Coronary artery (tissue), 2 donors: ENCODE data around the gene CREBZF.

Experiments used
- DNase-seq: peaks from one replicate; pipeline ENCODE4 v3.0.0-alpha.2; 2017; ENCODE audit warnings: low spot score
- H3K27ac ChIP-seq, 2 donors: fragments of 200-600 bp; sonication (generic); one replicate each; pipeline ENCODE4 v1.5.1; 2016 to 2019
- H3K4me3 ChIP-seq: fragments of 200-600 bp; sonication (generic); 2 replicates; pipeline ENCODE4 v1.5.1; 2016; ENCODE audit warnings: mild to moderate bottlenecking, moderate library complexity
- TF ChIP-seq, protein P1 (sequence below): fragments of 200-600 bp; sonication (generic); IDR thresholded peaks from one replicate; pipeline ENCODE4 v1.5.1; 2019; ENCODE audit warnings: antibody characterized with exemption

Gene CREBZF

DNA sequence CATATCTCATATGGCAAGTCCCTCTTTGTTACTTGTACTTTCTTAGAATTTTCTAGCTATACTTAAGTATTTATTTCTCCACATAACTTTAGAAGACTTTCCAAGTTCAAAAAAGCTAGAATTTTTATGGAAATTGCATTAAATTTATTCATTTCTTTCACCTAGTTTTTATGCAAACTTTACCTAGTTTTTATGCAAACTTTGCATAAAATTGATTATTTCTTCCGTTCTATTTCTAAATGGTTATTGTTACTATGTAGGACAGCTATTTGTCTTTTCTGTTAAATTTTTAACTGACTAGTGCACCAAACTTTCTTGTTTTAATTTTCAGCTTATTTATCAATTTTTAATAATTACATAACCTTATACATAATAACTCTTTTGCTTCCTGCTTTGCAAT is 3.2 kb upstream of the CREBZF start:
- Histone ChIP-seq H3K4me3 (no peak overlapping the region), H3K27ac (no peak overlapping the region)
- TF ChIP-seq, protein P1, sequence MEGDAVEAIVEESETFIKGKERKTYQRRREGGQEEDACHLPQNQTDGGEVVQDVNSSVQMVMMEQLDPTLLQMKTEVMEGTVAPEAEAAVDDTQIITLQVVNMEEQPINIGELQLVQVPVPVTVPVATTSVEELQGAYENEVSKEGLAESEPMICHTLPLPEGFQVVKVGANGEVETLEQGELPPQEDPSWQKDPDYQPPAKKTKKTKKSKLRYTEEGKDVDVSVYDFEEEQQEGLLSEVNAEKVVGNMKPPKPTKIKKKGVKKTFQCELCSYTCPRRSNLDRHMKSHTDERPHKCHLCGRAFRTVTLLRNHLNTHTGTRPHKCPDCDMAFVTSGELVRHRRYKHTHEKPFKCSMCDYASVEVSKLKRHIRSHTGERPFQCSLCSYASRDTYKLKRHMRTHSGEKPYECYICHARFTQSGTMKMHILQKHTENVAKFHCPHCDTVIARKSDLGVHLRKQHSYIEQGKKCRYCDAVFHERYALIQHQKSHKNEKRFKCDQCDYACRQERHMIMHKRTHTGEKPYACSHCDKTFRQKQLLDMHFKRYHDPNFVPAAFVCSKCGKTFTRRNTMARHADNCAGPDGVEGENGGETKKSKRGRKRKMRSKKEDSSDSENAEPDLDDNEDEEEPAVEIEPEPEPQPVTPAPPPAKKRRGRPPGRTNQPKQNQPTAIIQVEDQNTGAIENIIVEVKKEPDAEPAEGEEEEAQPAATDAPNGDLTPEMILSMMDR: no peak
- DNase-seq: no peak

GRCh38 chr11:85666687-85667086 is 1.8 kb upstream of the CREBZF start:
- no peak overlapping the region for H3K27ac ChIP-seq
- TF ChIP-seq, protein P1: no peak
- H3K4me3 ChIP-seq: no peak overlapping the region
- no peak for DNase-seq

DNA sequence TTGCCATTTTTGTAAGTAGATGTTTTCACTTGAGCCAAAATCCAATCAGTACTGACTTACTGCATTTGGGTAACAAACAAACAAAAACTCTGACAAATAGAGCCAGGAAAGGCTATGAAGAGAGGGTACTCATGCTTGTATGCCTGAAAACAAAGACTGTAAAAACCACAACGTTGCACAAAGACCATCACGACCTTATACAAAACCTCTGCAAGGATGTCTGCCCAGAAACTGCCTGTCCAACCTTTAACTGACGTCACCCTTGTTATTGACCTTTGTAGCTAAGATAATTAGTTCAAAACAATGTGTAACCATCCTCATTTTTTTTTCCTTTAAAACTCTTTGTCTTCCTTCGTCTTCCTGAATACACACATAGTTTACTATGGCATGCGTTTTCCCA is 804 bp upstream of the CREBZF start:
- DNase-seq: no peak
- Histone ChIP-seq H3K4me3 (no peak overlapping the region), H3K27ac (peak overlapping the region; percentile 87 to 94)
- TF ChIP-seq, protein P1: no peak

- TF ChIP-seq, protein P1: peak; percentile 46
- peak; percentile 88 for DNase-seq
- Histone ChIP-seq H3K4me3 (peak overlapping the region; percentile 77), H3K27ac (peak overlapping the region; percentile 87 to 94)
Observed at GRCh38 chr11:85663753-85664614, 945 bp downstream of the CREBZF start.

DNA sequence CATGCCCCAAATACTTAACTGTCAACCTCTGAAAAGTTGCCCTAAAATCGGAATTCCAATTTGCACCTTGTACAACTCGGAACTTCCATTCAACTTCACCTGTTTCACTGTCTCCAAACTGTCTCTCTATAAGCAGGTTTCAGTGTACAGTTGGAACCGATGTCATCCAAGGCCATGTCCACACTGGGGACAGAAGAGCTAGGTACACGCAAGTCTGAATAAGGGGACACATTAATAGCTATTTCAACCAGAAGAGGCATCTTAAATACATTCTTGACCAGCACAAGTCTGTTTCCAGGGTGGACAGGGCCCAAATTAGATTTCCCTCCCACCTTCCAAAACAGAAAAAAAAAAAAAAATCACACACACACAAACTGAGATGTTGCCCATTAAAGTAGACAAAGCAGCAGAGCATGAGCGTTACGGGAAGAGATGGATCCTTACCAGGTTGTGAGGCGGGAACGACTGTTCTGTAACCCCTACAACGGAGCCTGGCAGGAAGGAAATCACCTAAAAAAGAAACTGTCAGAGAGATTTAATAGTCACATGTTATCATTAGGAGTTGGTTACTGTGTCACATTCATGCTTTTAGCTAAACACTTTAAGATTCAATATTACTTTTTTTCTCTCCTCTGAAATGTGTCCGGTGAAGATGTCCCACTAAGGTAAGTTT is 1.7 kb downstream of the CREBZF start:
- no peak for DNase-seq
- H3K27ac ChIP-seq: peak overlapping the region; percentile 87 to 94
- H3K4me3 ChIP-seq: peak overlapping the region; percentile 77
- TF ChIP-seq, protein P1: no peak

DNA sequence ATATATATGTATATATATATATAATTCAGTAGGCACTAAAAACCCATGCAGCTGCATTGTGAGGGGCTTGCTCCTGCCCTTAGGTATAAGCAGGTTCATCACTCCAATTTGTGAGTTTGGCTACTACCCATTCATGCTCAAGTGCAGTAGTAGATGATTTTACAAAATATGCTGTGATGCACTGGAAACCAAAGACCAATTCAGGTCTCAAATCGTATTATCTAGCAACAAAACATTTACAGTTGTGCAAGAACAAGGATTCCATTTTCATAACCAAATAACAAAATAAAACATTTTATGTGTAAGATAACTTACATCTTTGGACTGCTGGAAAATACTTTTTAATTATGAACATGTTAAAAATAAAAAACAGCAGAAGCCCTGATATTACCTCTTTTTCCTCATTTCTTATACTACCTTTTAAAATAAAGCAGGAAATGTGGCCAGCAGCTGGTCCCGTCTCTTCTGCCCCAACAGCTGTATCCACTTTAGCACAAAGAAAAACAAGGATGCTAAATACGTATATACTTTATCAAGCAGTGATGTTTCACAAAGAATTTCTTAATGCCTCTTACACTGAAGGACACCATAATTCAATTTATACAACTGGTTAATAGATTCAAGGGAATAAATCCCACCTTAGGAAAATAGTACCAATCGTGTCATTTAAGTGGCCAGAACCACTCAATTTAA is 2.8 kb downstream of the CREBZF start:
- Histone ChIP-seq H3K27ac (no peak overlapping the region), H3K4me3 (peak overlapping the region; percentile 77)
- TF ChIP-seq, protein P1: no peak
- no peak for DNase-seq
